Measurements from ENCODE around the gene CROCC. TPM values are rescaled to one million over a fixed set of nuclear protein-coding genes. Genes with fewer than 3 reads are reported as not detected.
"Not testable (repeated sequence)": the region's sequence is repeated elsewhere in the genome, so short reads cannot be mapped to it uniquely, and the experiment has no call there.

CROCC gene
- total RNA-seq, 1 donor from 2014 or later: 21.0 TPM

GRCh38 chr1:16905110-16905867 lies 16.4 kb upstream of the CROCC start:
- Histone ChIP-seq H3K9me3 (peaks cover 4% of the 10 kb centered on the region), H3K27ac (peak overlapping the region; percentile 99), H3K4me1 (no peaks in the 10 kb centered on the region), H3K4me3 (peak overlapping the region; percentile 60), H3K27me3 (ENCODE audit: low read depth) (no peaks in the 10 kb centered on the region), H3K36me3 (no peaks in the 10 kb centered on the region)
- intact Hi-C loops (cut with DNase I): no loop called here
- ATAC-seq: peak; percentile 90 to 93
- DNase-seq: no peak
- no peak for TF ChIP-seq CTCF (IDR thresholded peaks at IDR 0.05)

DNA sequence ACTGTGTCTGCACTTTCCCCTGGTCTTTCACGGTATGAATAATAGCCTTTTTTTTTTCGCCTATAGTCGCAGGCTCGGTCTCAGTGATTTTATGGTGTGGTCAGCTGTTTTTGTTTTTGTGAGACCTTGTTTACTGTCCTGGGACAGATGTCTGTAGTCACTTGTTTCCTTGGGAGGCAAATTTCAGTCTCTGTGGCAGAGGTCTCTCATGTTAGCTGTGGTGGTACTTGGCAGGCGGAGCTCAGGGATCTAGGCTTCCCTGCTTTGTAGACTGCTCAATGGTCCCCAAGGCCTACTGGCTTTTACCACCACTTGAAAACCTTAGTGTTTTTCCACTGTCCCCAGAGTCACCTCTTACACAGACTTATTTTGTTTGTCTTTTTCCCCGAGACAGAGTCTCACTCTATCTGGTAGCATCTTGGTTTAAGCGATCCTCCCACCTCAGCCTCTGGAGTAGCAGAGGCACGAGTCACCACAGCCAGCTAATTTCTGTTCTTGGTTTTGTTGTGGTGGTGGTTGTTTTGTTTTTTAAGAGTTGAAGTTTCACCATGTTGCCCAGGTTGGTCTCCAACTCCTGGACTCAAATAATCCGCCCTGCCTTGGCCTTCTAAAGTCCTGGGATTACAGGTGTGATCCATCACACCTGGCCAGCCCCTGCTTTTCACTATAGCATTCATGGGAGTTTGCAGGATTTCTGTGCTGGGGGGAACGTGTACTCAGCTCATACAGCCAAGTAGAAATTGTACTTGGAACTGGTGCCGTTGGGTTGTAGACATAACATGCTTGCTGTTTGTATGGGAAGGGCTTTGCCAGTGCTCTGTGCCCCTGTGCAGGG lies 15.6 kb upstream of the CROCC start:
- Histone ChIP-seq H3K4me3 (no peak overlapping the region), H3K27ac (peak overlapping the region; percentile 99)
- DNase-seq: no peak

GRCh38 chr1:16906873-16907272 lies 14.9 kb upstream of the CROCC start:
- intact Hi-C loops (cut with DNase I): no loop called here
- ATAC-seq: no peak

More for the DNA sequence above, 15.6 kb upstream of the CROCC start:
- Histone ChIP-seq H3K4me1 (no peaks in the 10 kb centered on the region), H3K27me3 (ENCODE audit: low read depth) (no peaks in the 10 kb centered on the region), H3K9me3 (peaks cover 4% of the 10 kb centered on the region), H3K36me3 (no peaks in the 10 kb centered on the region)
- TF ChIP-seq CTCF (IDR thresholded peaks at IDR 0.05): no peak
- intact Hi-C loops (cut with DNase I): no loop called here
- ATAC-seq: no peak

GRCh38 chr1:16907870-16908758 lies 13.6 kb upstream of the CROCC start:
- H3K9me3 ChIP-seq: peaks cover 4% of the 10 kb centered on the region
- H3K27ac ChIP-seq: no peak overlapping the region
- no peak overlapping the region for H3K4me3 ChIP-seq
- no peak for TF ChIP-seq CTCF (IDR thresholded peaks at IDR 0.05)
- DNase-seq (no peak), ATAC-seq (no peak)
- H3K36me3 ChIP-seq: no peaks in the 10 kb centered on the region
- no peaks in the 10 kb centered on the region for H3K27me3 ChIP-seq (ENCODE audit: low read depth)
- peaks cover 2% of the 10 kb centered on the region for H3K4me1 ChIP-seq
- intact Hi-C loops (cut with DNase I): no loop called here

More at GRCh38 chr1:16906873-16907272, 14.9 kb upstream of the CROCC start:
- H3K9me3 ChIP-seq: peaks cover 4% of the 10 kb centered on the region
- no peak for DNase-seq
- no peak for TF ChIP-seq CTCF (IDR thresholded peaks at IDR 0.05)
- H3K36me3 ChIP-seq: no peaks in the 10 kb centered on the region
- H3K27me3 ChIP-seq (ENCODE audit: low read depth): no peaks in the 10 kb centered on the region
- no peaks in the 10 kb centered on the region for H3K4me1 ChIP-seq
- H3K27ac ChIP-seq: no peak overlapping the region
- no peak overlapping the region for H3K4me3 ChIP-seq

- intact Hi-C loops (cut with DNase I); H3K27me3 ChIP-seq (ENCODE audit: low read depth); DNase-seq; H3K36me3 ChIP-seq; H3K4me3 ChIP-seq; ATAC-seq; H3K9me3 ChIP-seq; H3K27ac ChIP-seq: not testable (repeated sequence)
- peaks cover 17% of the 10 kb centered on the region for H3K4me1 ChIP-seq
Measured at GRCh38 chr1:16911851-16912721, 9.6 kb upstream of the CROCC start.

- H3K9me3 ChIP-seq; H3K36me3 ChIP-seq; ATAC-seq; H3K27ac ChIP-seq; DNase-seq; H3K27me3 ChIP-seq (ENCODE audit: low read depth); H3K4me3 ChIP-seq; intact Hi-C loops (cut with DNase I): not testable (repeated sequence)
- peaks cover 17% of the 10 kb centered on the region for H3K4me1 ChIP-seq
Measured at GRCh38 chr1:16912742-16913141, 9.0 kb upstream of the CROCC start.
